ENCODE measurements around the gene OSM. TPM values are rescaled to one million over a fixed set of nuclear protein-coding genes. Genes with fewer than 3 reads are reported as not detected.

Gene OSM
- total and polyA plus RNA-seq, 3 experiments from 2014 or later = 16.4 to 20.7 (median 18.9) TPM

Other genes with a start within 250 kb of the OSM start
- not detected for gene HORMAD2, start 186.4 kb downstream of the OSM start, total RNA-seq
- gene HORMAD2, start 186.4 kb downstream of the OSM start, polyA plus RNA-seq = not detected
- 10 to 100 TPM; 87.5 to 88.6 TPM for gene LIF, start 20.1 kb downstream of the OSM start, total RNA-seq
- not detected for gene LIF, start 20.1 kb downstream of the OSM start, polyA plus RNA-seq
- 1 to 10 TPM; 4.0 to 5.3 TPM for gene CASTOR1, start 22.7 kb upstream of the OSM start, total RNA-seq
- gene CASTOR1, start 22.7 kb upstream of the OSM start, polyA plus RNA-seq = 17.8 TPM
- 10 to 100 TPM; 14.7 to 17.3 TPM for gene TBC1D10A, start 60.1 kb upstream of the OSM start, total RNA-seq
- 55.2 TPM for gene TBC1D10A, start 60.1 kb upstream of the OSM start, polyA plus RNA-seq
- gene SF3A1, start 90.0 kb upstream of the OSM start, total RNA-seq = 100 to 1,000 TPM; 235 to 241 TPM
- 139 TPM for gene SF3A1, start 90.0 kb upstream of the OSM start, polyA plus RNA-seq
- 1 to 10 TPM; 2.7 to 2.9 TPM for gene CCDC157, start 90.2 kb upstream of the OSM start, total RNA-seq
- gene CCDC157, start 90.2 kb upstream of the OSM start, polyA plus RNA-seq = 1.4 TPM
- 1 to 10 TPM; 6.3 to 7.9 TPM for gene RNF215, start 120.6 kb upstream of the OSM start, total RNA-seq
- gene RNF215, start 120.6 kb upstream of the OSM start, polyA plus RNA-seq = 0.22 TPM
- 1 to 10 TPM; 4.4 to 4.9 TPM for gene SEC14L2, start 130.2 kb upstream of the OSM start, total RNA-seq
- gene SEC14L2, start 130.2 kb upstream of the OSM start, polyA plus RNA-seq = 4.6 TPM
- 100 to 1,000 TPM; 104 to 110 TPM for gene MTFP1, start 158.9 kb upstream of the OSM start, total RNA-seq
- gene MTFP1, start 158.9 kb upstream of the OSM start, polyA plus RNA-seq = 43.1 TPM
- not detected for gene SEC14L3, start 205.2 kb upstream of the OSM start, total RNA-seq
- gene SEC14L3, start 205.2 kb upstream of the OSM start, polyA plus RNA-seq = not detected
- gene SEC14L4, start 238.8 kb upstream of the OSM start, total RNA-seq = not detected
- not detected for gene SEC14L4, start 238.8 kb upstream of the OSM start, polyA plus RNA-seq

All from CD8-positive, alpha-beta memory T cell (primary cell).